Measurements from ENCODE around the gene NUAK1.

The NUAK1 gene

DNA sequence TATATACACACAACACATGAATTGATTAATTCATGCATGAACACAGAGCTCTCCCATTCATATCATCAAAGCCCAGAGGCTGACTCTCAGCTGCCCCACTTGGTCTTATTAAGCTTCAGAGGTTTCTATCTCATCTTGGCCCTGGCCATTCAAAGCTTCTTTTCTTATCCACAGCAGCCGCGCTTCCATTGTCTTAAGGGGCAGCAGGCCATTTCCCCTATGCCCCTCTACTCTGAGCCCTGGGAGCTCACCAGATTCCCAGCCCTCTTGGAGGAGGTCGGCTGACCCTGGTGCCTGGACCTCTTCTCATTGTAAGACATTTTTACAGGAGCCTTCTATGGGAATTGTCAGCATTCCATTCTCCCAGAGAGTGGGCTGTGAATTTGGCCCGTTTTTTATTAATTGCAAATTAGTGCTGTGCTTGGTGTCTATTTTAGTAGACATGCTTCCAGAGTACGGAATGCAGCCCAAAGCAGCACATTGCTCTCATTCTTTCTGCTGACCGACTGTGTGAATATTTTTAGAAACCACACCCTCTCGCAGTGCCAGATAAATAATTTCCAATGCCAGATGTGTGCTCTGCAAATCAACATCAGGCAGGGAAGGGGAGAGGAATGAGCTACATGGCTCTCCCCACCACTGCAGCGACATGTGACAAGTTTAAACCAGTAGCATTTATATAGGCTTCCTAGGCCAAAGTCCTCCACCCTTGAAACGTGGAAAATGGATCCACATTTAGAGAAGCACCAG lies 58.5 kb downstream of the NUAK1 start:
- no peak for DNase-seq

DNA sequence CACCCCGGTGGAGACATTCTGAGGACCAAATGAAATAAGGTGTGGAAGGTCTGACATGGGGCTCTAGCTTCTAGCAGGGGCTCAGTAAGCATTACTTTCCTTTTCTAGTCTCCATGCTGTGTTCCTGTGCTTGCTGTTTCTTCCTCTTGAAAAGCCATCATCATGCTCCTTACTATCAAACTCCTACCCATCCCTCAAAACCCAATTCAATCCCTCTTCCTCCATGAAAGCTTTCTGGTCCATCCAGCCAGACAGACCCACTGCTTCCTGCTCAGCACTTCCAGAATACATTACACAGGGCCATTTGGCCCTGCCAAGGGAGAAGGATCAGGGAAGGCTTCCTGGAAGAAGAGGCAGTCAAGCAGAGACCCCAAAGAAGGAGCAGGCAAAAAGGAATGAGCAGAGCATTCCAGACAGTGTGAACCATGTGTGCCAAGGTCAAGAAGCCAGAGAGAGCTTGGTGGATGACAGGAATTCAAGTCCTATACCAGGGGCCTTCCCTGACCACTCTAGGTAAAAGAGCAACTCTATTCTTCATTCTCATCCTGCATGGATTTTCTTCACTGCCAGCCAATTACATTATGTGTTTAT lies 59.5 kb downstream of the NUAK1 start:
- no peak for DNase-seq

DNA sequence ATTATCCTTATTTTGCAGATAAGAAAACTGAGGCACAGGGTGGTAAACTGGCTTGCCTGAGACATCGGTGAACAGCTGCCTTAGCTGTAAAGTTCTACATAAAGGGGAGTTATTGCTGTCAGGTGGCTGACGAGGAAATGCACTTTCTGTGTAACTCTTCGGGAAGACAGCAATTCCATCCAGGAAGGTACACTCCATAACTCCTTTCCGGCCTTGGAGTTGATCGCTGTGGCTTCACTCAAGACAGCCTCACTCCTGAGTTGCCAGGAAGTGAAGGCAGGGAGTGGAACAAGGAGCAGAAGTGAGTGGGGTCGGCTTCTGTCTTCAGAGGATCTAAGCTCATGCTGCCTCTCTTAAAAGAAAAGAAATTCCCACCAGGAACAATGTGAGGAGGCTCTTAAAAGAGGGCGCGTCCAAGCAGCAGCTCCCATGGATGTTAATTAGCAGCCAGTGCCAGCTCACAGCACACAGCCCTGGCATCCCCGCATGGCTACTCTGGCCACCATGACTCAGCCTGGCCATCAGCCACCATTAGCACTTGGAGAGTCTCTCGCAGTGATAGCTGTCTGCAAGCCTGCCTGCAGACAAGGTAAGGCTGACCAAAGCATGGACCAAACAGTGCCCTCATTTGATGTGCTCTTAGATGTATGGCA lies 60.3 kb downstream of the NUAK1 start:
- DNase-seq = no peak

DNA sequence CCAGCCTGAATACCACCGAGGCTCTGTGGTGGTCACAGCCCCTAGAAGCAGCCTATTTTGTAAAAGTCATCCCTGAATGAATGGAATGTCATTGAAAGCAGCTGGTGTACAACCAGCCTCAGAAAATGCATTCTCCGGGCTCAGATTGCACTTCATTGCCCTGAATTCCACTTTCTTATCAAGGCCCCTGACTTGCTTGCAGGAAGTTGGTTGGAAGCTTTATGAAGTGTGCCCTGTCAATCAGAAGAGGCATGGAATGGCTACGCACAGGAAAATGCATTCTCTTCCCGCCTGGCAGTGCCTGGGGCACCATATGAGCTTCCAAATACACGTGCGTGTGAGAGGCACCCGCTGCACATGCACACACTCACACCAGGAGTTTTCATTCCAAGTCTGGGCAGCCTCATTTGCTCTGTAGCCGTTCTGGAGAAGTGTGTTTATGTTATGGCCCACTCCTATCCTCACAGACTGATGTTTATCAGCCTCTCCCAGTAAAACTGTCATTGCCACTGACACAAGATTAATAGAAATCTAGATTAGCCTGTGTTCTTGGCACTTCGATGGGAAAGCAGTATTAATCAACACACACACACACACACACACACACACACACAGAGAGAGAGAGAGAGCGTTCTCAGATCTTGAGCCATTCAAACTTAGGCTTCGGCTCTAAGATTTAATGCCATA lies 63.9 kb downstream of the NUAK1 start:
- no peak for DNase-seq

DNA sequence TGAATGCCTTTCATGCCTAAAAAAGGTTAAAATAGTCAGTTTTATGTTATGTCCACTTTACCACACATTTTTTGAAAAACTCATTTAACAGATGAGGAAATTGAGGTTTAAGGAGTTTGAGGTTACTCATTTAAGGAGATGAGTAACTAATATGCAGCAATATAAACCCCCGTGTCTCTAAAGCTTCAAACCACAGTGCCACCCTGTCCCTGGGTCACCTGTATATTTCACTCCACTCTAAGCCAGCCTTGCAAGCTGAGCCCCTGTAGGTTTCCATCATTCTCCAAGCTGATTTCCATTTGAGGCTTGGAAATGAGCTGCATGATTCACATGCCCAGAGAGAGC lies 64.4 kb downstream of the NUAK1 start:
- DNase-seq = no peak

DNA sequence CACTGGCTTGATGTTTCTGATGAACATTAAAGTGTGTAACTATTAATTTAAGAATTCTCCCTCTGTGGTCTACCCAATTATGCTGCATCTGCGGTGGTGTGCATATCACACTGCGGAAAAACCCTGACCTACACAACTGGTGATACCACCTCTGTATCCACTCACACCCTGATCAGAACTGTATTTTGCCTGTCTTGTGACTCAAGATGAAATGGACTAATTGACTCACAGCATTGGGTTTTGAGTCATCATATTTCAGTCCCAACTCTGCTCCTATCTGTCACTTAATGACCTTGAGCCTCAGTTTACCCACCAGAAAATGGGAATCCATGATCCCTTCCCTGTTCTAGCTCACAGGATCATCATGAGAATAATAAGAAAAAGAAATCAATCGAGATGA lies 65.6 kb downstream of the NUAK1 start:
- no peak for DNase-seq

DNA sequence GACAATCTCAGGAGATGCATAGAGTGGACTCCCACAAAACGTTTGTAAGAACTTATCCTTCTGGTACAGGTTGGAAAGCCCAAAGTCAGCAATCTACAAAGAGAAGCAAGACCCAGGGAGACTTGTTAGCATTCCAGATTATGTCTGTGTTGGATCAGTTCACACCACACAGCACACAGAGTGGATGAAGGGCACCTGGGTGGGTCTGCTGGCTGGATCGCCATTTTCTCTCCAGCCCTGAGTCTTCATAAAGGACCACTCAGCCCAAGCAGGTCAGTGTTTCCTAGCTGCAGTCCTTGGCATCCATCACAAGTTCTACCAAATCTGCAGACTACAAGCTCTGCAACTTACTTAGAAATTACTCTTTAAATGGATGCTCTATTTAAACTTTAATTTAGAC lies 66.0 kb downstream of the NUAK1 start:
- no peak for DNase-seq

DNA sequence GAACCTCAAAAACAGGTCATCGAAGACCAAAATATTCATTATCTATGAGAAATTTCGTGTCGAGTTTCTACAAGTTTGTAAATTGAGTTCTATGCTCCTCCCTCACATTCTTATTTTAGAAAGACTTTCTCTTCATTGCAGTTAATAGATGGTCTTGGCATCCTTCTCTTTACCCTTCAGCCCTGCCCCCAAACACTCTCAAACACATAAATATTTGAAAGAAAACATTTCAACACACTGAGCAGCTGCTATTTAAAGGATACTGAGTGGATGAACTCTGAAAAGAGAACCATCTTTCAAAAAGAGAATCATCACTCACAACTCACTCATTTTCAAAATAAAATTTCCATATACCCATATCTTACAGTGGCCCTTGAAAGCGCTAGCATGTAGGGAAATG lies 67.1 kb downstream of the NUAK1 start:
- no peak for DNase-seq

DNA sequence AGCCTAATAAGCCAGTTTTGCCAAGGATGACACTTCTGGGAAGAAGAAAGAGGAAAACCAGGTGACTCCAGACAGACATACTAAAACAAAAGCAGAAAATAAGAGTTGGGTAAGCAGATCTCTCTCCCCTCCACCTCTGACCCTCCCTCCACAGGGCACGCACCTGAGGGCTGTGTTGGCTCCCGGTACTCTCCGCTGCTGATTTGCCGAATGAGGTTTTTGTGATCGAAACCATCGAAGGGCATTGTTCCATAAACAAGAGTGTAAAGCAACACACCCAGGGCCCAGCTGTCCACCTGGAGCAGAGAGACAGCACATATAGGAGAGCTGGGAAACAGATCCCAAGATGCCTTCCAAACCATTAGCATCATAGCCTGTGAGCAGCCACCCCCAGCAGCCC lies 68.1 kb downstream of the NUAK1 start:
- no peak for DNase-seq

DNA sequence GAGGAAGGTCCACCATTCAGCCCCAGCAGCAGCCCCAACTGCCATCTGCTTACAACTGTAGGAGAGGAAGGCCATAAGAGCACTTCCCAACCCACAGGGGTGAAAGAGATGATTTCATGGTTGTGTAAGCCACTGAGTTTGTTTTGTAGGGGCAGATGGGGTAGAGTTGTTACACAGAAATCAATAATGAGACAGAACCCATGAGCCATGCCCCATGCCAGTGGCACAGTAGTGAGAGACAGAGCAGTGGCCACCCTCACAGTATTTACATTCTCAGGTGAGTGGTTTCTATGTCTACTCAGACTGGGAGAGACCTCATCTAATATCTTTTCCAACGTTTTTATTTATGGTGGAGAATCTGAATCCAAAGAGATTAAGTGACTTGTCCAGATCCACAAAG lies 68.6 kb downstream of the NUAK1 start:
- DNase-seq = no peak

DNA sequence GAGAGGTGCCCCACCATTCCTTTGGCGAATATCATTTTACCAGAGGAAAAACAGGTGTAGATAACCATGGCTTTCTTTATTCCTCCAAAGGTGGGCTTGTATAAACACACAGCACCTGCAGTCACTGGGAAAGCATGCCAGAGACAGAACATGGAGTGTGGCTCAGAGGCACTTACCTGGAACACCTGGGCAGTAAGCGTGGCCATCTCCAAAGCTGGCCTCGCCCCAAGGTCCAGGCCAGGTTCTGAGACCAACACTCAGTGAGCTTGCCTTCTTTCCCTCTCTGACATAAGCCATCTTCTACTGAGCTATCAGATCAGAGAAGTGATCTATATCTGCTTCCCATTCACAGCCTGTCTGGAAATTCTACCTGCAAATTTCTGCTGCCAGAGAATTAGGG lies 70.5 kb downstream of the NUAK1 start:
- no peak for DNase-seq

DNA sequence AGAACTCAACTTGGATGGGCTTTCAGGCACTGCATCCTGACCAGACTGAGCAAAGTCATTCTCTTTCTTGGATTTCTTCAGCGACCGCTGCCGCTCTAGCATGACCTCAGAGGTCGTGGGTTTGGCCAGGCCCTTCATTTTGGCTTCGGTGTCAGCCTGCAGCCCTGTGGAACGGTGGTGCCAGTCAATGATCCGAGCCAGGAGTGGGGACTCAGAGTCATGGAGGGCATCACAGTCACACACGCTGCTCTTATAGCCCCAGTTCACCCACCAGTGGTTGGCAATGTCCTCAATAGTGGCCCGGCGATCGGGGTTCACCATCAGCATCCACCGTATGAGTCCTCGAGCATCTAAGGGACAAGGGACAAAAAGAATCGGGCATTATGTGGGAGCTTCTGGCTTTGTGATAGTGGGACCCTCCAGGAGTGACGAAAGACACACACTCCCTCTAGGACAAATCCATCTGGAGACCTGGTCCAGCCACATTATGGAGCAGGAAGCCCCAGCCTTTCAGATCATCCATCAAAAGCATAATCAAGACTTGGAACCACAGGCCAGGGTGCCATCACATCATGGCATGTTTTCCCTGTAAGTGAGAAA lies 71.0 kb downstream of the NUAK1 start:
- no peak for DNase-seq

DNA sequence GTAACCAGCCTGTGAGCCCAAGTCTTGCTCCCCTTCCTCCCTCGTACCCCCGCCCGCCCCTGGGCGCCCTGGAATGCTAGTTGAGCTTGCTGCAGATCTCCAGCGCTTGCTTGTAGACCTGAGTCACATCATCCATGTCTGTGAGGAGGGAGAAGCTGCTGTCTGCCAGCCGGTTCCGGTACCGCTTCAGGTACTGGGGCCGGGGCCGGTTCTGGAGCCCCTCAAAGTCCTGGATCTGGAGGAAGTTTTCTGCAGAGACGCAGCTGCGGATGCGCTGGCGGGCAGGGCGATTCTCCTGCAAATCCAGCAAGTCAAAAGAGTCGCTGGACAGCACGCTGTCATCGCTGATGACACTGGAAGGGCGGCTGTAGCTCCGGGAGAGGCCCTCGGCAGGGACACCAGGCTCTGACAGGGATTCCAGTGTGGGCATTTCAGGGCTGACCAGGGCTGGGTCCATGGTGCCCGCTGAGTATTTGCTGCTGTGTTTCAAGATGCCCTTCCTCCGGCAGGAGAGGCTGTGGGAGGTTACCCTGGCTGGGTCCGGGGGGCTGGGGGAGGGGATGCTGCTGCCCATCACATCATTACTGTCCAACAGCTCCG lies 71.9 kb downstream of the NUAK1 start:
- no peak for DNase-seq

DNA sequence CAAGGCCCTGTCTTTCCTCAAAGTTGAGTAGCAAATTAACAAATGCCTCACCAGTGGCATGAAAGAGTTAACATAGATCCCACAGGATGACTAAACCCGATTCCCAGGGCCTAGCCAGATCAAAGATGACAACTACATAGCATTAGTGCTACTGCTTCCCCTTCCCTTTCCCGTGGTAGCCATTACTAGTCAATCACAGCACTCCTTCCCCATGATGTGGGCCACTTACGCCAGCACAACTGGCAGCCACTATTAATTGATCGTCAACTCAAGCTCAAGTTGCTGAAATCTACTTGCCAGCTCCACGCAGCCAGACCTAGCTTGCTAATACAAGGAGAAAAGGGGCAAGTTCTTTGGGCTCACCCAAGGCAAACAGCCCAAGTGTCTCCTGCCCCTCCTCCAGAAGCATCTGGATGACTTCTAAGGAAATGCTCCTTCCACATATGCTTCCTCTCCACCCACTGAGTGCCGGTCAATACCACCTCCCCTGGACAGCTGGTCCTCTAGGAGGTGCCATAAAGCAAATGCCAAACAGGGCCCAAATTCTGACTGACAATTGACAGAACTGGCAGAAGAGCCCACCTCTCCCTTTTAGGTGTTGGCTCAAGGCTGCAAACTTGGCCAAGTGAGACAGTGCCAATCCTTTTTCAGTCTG lies 72.6 kb downstream of the NUAK1 start:
- no peak for DNase-seq

DNA sequence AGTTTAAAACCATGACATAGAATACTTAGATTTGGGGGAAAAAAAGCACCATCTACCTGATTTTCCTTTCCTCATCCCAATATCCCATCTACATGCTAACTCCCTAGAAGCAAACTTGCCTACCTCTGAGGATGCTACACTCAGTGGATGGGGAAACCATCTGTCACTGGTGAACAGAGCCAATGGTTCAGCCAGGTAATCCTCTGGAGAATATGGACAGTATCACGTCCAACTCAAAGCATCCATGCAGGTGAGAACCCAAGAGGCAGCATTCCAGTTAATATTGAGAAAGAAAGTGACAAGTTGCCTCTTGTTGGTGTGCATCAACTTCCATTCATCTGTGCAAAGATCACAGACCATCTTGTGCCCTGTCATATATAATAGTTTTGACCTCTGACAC lies 73.2 kb downstream of the NUAK1 start:
- no peak for DNase-seq

DNA sequence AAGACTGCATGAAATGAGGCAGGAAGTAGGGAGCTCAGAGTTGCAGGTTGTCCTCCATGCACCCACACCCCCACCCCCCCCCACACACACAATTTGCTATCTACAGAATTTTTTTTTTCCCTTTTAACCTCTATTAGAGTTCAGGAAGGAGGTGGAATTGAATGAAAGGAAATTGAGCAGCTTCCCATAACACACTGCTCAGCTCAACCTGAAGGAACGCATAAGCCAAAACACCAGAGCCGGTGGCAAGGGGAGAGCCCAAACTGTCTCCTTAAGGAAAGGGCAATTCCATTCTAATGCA lies 74.1 kb downstream of the NUAK1 start:
- DNase-seq = no peak

DNA sequence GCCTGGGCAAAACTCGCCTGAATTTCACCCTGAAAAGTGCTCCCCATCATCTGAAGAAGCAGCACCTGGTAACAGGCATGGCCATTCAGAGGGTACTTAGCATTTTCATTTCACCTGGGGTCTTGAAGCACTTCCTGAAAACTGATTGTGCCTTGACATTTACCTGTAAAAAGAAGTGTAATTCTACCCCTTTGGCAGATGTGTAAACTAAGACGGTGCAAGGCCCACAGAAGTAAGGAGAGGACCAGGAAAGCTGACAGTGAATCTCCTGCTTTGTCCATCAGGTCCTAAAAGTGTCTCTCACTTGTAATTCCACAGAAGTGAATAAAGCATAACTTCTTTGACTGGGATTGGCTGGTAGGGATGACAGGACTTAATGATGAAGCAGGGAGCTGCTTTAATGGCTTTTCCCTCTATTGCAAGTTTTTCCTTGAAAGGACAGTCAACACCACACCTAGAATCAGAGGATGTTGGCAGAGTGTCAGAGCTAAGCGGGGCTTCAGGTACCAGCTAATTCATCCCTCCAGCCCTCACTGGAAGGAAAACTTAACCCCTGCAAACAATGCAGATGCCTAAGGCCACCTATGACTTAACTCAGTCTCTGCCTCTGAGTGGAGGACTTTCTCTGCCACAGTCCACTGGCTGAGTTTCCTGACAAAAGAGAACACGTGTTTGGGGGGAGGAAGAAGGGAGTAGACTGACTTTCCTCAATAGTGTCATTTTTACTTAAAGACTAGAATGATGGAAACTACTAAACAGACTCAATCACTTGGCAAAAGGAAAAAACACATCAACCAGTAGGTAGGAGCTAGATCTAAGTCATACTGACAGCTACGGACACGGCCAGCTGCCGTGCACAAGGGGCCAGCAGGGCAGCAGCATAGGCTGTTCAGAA lies 74.7 kb downstream of the NUAK1 start:
- no peak for DNase-seq

DNA sequence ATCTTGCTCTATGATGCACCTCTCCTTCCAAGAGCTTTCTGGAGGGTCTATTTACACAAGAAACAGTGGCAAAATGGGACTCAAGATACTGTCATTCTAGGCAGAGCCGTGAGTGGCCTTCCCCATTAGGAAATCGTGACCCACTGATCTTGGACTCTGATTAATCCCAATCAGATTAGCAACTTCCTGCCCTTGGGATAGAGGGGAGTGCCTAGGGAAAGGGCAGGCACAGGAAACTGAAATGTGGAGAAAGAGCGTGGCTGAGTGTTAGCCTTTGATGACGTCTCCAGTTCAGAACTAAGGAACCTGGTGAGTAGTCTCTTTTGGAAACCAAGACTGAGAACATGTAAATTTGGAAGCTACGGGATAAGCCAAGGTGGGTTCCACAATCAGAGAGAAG lies 76.1 kb downstream of the NUAK1 start:
- DNase-seq = no peak

DNA sequence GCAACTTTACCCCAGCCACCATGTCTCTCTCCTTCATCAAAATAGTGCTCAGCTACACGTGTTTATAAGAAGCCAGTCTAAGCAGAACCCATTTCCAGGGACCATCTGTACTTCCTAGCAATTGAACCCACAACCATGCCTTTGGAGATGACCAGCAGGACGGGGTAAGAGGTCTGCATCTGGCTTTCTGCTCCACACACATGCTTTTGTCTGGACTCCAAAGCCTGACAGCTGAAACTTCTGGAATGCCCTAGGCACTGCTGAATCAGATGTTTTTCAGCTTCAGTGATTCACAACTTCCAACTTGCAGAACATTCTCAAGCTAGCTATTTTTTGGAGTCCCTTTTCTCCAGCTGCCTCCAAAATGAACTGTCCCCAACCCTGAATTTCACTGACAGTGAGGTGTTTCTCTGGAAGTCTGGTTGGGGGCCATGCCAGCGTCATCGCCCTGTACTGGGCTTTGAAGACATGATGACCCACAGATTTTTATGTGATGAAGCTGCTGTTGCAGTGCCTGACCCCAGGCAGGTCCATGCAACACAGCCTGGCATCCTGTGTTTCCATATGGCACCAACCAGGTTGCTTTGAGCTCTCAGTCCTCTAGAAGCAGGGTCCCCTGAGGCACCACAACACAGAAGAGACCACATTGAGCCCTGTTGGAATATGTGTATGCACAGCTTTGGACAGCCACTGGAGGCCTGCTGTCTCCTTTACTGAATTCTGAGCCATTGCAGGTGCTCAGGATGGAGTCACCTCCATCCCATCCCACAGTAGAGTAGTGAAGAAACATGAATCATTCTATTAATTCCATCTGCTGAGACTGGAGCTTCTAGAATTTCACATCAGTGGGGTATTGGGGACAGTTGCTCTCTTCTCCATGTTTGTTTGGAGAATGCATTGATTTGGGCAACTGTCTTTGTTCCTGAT lies 80.2 kb downstream of the NUAK1 start:
- no peak for DNase-seq

DNA sequence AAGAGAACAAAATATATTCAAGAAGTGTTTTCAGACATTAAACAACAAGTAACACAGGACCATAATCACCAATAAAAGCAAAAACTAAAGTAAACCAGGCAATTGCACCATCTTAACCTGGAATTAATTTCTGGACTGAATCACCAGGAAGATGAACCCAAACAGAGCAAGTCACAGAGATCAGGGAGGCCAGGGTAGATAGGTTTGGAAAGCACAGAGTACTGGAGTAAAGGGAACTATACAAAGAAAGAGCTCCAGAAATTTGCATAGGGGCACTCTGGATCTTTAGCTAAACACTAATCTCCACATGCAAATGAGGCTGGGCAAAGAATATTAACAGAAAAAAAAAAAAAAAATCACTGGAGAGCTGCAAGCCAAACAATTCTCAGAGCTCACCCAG lies 84.7 kb downstream of the NUAK1 start:
- no peak for DNase-seq

All from CD4-positive, alpha-beta T cell treated with Interleukin-21 for 1 hour (primary cell).